Fibroblast of skin of scalp (primary cell): ENCODE results near the gene RSPO4. TPM values are rescaled to one million over a fixed set of nuclear protein-coding genes. Genes with fewer than 3 reads are reported as not detected.
"Not testable (repeated sequence)": the region's sequence is repeated elsewhere in the genome, so short reads cannot be mapped to it uniquely, and the experiment has no call there.

Experiments used
- DNase-seq: peaks from one replicate; pipeline ENCODE4 v3.0.0-alpha.2; 2013
- polyA plus RNA-seq, 2 experiments: library from polyadenylated mRNA; unstranded; fragments of 120-200 nt; gene quantifications; one replicate each; pipeline ENCODE4 v1.2.1, GENCODE V29; 2013; ENCODE audit not compliant: insufficient read length in 2 of 2

Gene RSPO4
- polyA plus RNA-seq (2013, experiment 1 of 2; ENCODE audit: insufficient read length) = 0.48 TPM
- 0.53 TPM for polyA plus RNA-seq (2013, experiment 2 of 2; ENCODE audit: insufficient read length)

DNA sequence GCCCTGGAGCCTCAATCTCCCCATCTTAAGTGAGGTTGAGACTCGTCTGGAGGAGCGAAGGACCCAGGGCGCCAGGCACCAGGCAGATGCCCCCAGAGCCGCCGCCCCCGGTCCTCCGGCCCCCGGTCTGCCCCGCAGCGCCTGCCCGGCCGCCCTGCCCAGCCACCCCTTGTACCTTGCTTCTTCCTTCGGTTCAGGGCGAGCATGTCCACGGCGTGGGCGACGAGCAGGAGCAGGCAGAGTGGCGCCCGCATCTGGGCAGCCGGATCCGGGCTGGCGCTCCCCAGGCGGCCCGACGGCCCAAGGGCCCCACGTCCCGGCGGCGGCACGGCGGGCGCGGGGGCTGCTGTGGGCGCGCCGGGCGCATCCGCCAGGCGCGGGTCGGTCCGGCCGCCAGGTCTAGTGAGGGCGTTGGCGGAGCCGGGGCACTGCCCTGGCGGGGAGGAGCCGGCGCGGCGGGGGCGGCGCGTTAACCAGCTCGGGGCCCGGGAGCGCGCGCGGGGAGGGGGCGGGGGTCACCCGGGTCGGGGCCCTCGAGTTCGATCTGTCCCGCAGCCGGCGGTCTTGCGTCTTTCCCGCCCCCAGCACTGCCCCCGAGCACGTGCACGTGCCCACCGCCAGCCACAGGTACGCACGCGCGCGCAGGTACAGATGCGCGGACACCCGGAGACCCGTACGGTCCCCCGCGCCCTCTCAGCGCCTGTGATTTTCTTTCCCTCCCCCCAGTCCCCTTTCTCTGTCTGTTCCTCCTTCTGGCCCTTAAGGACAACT is at the start of gene RSPO4:
TSS of gene RSPO4 (minus strand) at position 401 of the 771 bp plus-strand sequence. CDS start at position 254, 147 bp downstream.
- no peak for DNase-seq

DNA sequence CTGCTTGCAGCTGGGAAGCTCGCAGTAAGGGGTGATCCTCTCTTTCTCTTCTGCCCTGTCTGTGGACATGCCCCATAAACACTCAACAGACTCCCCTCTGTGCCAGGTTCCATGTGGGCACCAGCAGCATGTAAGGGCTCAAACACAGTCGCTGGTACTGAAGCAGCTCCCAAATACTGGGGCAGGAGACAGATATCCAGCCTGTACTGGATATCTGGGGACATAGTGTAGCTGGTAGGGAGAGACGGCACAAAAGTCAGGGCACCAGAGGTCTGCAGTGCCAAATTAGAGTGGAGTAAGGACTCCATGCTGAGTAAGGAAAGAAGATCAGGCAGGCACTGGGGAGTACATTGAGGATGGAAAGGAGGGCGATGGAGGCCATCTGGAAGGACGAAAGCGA is 48.3 kb upstream of the RSPO4 start:
- no peak for DNase-seq

DNA sequence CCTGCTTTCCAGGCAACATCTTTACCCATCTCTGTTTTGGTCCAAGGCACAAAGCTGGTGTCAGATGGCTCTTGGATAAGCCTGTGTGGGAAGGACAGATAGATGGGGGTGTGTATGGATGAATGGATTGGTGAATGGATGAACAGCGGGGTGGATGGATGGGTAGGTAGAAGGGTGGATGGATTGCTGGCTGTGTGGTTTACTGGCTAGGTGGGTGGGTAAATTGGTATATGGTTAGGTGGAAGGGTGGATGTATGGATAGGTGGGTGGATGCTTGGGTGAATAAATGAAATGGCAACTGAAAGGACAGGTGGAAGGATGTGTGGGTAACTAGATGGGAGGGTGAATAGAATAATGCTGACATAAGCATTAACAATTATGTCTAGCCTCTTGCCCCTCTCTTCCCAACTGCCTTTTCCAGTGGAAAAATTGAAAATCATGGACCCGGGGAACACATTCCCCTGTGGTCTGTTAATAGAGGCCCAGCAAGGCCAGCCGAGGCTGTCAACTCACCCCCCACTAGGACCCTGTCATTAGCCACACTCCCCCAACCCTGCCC is 43.8 kb upstream of the RSPO4 start:
- DNase-seq = no peak

DNA sequence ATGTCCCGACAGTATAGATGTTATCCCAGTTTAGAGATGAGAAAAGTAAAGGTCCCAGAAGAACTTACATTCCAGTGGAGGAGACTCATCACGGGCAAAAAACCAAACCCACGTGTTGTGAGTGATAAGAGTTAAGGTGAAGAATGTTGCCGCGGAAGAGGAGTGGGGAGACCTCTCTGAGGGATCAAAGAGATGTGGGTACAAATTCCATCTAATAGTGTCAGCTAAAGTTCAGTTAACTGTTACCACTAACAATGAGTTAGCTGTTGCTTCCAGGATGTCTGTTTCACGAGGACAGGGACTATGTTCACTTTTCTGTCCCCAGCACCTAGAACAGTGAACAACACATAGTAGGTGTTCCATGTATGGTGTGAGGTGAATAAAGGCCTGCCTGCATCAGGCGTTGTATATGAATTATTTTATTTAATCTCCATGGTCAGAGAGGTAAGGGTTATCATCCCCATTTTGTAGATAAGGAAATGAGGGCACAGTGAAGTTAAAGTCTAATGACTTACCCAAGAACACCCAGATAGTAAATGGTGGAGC is 39.8 kb upstream of the RSPO4 start:
- DNase-seq = no peak

DNA sequence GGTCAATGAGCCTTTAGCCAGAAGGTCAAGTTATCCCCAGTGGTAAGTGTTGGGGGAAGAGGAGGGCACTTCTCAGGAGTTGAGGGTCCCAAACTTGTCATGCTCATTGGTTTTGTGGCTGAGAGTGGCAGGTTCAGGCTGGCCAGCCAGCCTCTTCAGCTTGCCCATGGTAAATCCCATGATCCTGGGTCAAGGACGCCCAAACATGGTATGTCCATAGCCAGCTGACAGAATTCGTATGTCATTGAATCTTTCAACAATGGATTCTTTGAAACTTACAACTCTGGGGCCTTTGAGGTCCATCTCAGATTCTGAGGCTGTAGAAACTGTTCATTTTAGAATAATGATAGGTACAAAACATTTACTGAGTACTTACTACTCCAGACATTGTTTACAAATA is 36.1 kb upstream of the RSPO4 start:
- no peak for DNase-seq

DNA sequence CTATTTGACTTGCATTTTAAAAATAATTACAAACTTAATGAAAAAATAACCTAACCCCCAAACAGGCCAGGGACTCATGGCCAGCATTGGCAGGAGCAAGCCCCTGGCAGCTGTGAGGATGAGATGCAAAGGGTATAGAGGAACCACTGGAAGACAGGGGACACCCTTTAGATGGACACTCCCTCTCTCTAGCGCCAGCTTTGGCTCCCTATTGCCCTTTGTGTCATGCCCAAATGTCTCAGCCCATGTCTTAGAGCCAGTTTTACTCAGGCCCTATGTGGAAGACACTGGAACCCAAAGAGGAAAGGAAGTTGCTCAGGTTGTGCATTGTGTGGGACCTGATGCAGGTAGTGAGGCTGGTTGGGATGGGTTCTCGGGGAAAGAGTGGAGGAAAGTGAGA is 34.9 kb upstream of the RSPO4 start:
- DNase-seq = no peak

DNA sequence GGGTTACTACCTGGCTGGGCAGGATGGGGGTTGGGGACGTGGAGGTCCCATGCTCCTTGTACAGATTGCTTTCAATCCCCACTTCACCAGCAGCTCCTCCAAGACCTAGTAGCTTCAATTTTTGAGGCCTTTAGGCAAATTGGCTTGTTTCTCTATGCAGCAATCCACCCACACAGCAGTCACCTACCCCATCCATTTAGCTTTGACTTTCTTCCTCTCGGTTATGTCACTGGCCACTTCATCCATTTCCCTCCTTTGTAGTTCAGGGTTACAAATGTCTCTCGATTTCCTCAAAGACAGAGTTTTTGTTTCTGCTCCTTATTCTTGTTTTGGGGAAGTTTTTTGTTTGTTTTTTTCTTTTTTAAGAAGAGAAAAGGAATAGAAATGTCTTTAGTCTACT is 33.4 kb upstream of the RSPO4 start:
- no peak for DNase-seq

DNA sequence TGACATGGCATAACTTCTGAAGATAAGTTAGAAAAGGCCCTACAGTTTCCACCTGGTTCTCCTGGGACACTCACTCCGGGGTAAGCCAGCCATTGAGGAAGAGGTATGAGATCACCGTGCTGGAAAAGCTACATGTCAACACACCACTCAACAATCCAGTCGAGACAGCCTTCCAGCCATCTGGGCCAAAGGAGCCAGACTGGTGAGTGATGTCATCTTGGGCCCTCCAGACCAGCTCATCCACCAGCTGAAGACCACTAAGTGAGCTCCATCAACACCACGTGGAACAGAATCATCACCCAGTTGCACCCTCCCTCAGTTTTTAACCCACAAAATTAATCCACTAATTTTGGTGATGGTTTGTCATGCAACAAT is 32.3 kb upstream of the RSPO4 start:
- no peak for DNase-seq

DNA sequence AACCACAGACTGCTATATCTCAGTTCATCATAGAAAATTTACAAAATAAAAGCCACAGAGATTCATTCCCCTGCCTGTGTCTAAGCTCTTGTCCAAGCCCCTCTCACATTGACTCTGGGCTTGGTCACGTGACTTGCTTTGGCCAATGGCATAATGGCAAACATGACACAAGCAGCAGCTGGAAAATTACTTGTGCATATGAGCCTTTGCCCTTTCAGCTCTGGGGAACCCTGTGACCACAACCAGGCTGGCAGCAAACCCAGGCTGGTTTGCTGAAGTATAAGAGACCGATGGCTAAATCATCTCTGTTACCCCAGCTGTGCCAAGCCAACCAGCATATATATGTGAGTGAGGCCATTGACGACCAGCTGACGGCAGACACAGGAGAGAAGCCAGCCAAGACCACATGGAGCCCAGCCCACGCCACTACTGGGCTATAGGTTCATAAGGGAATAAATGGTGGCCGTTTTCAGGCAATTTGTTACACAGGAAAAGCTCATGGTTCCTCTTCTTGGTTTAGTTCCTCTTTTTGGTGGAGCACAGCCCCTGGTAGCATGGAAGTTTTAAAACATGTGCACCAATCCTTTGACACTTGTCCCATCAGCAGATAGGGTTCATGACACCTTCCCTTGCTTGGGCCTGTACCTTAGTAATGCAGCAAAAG is 31.8 kb upstream of the RSPO4 start:
- DNase-seq = no peak

DNA sequence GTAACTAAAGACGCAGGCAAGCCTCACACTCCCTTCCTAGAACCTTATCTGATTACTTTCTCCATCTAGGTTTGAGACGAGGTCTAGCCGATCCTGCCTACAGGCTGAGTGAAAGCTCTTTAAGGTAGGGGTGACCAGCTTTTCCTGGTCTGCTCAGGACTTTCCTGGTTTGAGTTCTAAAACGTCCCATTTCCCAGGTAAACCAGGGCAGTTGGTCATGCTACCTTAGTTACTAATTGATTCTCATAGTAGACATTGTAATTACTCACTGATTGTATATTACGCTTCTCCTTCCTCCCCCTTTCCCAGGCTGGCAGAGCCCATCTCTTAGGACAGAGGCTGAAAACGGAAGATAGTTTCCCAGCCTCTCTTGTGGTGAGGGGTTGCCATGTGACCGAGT is 27.9 kb upstream of the RSPO4 start:
- no peak for DNase-seq

DNA sequence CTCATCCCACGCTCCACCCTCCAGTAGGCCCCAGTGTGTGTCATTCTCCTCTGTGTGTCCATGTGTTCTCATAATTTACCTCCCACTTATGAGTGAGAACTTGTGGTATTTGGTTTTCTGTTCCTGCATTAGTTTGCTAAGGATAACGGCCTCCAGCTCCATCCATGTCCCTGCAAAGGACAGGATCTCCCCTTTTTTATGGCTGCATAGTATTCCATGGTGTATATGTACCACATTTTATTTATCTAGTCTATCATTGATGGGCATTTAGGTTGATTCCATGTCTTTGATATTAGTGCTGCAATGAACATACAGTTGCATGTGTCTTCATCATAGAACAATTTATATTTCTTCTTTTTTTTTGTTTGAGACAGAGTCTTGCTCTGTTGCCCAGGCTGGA is 24.1 kb upstream of the RSPO4 start:
- DNase-seq = not testable (repeated sequence)

DNA sequence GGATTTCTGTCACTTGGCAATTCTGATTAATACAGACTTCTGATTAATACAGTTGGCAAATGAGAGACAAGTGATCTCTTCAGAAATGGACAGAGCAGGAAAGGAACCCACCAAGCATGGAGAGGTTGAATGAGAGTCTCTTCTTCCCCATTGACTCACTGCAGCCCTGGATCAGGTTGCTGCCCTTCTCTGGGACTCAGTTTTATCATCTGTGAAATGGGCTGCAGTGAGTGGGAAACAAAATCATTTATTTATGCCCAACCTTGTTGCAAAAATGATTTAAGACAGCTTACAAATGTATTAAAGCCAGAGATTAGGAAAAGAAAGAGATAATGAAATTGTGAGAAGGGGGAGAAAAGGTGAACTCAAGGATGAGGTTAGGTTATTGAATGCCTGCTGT is 20.8 kb upstream of the RSPO4 start:
- no peak for DNase-seq

DNA sequence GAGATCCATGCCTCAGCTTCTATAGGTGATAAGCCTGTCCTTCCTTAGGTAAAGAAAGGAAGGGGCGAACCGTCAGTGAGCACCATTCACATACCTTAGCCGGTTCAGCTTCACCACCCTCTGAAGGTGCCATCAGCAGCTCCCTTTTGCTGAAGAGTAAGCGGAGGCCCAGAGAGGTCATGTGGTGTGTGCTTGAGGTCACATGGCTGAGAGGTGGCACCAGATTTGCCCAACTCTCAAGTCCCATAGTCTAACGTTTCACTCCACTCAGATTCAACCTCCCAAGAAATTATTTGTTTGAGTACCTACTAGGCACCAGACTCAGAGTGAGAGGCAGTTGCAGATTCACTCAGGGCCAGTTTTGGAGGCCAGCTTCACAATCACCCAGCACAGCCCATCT is 18.5 kb upstream of the RSPO4 start:
- no peak for DNase-seq

DNA sequence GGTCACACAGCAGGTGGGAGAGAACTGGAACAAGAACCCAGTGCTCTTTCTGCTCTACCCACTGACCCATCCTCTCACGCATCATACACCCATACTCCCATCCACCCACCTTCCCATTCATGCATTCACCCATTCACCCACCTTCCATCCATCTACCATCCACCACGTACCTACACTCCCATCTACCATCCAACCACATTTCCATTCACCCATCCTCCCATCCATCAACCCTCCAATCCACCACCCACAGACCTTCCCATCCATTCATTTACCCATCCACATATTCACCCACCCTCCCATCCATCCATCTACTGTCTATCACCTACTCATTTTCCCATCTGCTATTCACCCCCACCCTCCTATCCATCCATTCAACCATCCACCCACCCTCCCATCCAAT is 17.2 kb upstream of the RSPO4 start:
- no peak for DNase-seq

DNA sequence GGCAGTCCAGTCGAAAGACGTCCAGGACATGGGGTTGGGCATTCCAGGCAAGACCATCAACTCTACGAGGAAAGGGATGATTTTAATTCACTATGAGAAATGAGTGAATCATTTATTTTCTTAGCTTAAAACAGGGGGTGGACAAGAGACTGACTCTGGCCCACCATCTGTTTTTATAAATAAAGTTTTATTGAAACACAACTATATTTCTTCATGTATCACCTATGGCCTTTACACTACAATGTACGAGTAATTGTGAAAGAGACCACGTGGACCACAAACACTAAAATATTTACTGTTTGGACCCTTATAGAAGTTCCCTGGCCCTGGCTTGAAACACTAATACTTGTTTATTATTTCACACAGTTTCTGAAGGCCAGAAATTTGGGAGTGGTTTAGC is 15.6 kb upstream of the RSPO4 start:
- no peak for DNase-seq

DNA sequence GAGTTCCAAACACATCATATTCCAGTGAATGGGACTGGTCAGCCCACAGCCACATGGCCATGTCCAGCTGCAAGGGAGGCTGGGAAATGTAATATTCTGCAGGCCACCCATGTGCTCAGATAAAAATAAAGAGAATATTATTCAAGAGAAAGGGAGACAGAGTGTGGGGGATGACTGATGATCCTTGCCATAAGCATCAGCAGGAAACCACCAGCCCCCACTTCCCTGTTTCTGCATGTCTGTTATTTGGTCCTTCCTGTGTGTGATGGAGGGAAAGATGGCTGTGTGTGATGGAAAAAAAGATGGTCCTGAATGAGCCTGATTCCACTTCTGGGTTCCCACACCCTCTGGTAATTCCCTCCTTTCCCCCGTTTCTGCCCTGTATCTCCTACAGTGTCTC is 13.1 kb upstream of the RSPO4 start:
- DNase-seq = no peak

DNA sequence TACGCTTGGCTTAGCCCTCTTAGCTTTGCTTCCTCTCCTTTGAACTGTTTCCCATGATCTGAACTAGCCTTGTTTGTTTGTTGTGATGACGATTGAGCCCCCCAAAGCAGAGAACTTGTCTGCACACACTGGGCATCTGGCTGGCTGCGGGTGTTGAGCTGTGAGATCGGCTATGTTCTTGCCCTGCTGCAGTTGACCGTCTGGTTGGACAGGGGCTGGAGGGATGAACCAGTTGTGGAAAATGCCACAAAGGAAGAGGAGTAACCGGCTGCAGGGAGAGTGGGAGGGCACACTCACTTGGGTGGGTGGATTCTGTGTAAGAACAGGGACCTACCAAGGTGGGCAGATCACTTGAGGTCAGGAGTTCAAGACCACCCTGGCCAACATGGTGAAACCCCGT is 12.4 kb upstream of the RSPO4 start:
- no peak for DNase-seq

DNA sequence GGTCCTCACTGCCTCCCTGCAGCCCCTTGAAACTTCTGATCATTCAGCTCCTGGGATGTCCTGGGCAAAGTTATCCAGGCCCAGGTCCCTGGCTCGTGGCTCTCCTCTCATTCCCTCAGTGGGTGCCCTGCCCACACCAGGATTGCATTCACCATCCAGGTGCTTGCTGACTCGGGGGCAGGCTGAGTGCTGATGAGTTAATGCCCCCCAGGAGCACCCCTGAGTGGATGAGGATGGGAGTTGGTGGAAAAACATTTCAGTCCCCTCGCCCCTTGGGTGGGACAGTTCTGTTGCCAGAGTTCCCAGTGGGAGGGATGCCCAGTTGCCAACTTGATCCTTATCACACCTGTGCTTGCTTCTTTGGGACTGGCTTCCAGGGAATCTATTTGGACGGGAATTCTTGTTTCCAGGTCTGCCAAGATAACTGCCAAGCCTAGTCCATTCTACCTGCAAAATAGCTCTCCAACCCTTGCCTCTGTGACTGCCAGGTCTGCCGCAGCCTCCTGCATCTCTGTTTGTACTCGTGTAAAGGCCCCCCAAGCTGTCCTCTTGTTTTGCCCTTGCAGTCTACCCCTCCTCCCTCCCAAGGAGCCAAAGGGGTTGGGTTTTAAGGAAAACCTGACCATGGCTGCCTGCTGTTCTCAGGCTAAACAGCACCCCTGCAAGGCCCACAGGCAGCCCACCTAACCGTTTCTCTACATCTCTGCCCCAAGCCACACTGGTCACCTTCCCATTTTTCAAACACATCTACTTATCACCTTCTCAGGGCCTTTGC is 11.6 kb upstream of the RSPO4 start:
- DNase-seq = no peak

DNA sequence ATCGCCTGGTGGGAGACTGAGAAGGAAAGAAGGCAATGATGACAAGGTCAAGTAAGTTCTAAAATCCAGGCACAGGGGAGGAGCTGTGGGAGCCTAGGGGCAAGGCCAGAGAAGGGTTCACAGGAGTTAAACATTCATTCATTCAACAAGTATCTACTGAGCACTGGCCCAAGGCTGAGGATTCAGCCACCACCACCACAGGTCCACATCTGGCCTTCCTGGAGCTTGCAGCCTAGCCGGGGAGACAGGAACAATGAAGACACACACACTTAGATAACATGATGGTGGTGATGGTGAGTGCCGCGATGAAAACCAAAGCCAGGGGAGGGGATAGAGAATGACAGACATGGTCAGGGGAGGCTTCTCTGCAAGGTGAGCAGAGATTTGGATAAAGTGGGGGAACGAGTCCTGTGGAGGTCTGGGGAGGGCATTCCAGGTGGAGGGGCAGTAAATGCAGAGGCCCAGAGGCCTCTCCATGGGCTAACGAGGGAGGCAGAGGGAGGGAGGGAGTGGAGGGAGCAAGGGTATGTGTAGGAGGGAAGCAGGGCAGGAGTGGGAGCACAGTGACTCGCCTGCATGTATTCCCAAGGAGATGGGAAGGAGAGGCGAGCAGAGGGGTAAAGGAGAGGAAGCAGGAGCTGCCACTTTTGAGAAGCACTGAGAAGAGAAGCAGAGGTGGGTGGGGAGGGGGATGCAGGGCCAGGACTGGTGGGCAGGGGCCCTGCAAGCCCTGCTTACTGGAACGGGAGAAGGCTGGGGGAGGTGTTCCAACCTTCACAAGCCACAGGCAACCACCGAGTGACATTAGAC is 10.5 kb upstream of the RSPO4 start:
- DNase-seq = no peak

DNA sequence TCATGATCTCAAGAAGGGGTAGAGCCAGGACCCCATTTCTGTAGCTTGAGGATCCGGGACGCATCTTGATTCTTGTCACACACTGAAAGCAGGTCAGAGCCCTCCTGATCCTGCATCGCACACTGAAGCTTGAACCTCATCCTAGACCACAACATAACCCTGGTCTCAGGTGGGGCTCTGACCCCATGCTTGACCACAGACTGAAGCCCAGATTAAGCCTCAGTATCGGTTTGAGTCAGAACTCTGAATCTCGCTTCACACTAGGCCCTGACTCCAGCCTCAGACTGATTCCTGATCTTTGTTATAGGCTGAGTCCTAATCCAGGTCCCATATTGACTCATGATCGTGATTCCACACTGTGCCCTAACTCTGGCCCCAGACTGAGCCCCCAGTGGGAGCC is 8.5 kb upstream of the RSPO4 start:
- no peak for DNase-seq

DNA sequence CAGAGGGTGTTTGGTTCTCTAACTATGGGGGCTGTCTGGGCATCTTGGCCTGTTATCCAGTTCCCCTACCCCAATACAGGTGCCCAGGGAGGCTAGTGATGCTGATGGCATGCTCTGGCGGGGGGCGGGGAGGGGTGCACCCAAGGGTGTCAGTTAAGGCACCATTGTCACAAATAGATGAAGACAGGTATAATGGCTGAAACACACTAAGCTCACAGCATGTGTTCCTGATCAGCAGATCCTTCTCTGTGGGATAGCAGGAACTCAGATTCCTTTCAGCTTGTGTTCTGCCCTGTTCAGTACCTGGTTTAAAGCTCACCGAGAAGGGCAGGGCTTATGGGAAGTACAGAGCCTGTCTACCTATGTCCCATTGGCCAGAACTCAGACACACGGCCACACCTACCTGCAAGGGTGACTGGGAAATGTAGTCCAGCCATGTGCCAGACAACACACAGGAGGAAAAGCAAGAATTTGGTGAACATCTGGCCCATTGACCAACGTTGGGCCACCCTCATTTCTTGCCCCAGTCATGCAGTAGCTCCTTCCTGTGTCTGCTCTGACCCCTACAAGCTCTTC is 3.4 kb upstream of the RSPO4 start:
- peak; percentile 5 for DNase-seq
